ENCODE results near the gene RAB3IL1.

The RAB3IL1 gene

GRCh38 chr11:61918938-61919704 is 1.8 kb upstream of the RAB3IL1 start:
- DNase-seq (ENCODE audit: low read depth): no peak

DNA sequence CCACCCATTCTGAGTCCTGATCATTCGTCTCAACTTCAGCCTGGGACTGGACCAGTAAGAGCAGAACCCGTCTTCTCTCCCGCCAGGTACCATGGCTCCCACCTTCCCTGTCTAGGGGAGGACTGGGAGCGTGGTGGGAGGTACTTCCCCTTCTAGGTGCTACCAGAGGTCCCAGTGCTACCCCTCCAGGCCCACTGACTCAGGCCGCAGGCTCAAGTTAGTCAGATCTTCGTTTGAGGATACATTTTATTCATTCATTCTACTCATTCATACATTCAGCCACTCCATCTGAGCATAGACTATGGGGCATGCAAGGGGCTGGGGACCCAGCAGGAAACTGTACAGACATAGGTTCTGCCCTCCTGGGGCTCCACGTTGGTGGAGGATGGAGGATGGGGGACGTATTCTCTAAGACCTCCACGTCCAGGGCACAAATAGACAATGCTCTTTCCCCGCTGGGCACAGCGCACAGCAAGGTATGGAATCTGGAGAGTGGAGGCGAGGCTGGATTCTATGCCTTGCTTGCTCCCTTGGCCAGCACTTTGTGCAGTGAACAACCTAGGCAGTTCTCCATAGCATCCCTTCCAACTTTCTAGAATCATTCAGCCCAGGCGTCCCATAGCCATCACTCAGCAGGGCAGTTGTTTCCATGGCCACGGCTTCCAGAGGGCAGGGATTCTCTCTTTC is 1.0 kb upstream of the RAB3IL1 start:
- no peak for DNase-seq (ENCODE audit: low read depth)

GRCh38 chr11:61916737-61917333 is 531 bp downstream of the RAB3IL1 start:
- no peak for DNase-seq (ENCODE audit: low read depth)

GRCh38 chr11:61914471-61915171 is 2.7 kb downstream of the RAB3IL1 start:
- no peak for DNase-seq (ENCODE audit: low read depth)

DNA sequence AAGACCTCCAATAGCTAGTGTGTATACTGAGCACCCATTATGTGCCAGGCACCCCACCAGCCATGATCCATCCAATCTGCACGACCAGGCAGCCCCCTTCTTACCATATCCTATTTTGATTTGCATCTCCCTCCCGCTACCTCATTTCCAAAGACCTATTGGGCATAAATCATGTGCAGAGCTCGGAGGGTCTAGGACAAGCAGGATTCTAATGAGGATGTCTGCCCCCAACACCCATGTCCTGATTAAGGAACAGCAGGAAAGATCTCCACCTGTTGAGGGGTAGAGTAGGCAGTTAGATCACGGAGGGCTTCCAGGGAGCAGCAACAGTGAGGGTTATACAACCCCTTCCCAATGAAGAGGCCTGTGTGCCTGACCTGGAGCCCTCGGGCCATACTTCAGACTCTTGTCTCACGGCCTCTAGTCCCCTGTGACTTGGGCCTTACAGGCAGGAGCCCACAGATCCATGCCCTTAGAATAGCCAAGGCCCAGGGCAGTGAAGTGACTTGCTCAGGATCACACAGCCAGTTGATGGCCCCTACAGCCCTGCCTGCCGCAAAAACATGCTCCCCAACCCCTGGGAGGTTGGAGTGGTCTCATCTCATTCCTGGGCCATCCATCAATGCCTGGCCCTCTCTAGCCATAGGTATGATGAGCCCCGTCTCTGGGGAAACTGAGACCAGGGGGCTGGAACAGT is 3.5 kb downstream of the RAB3IL1 start:
- DNase-seq (ENCODE audit: low read depth): no peak

- DNase-seq (ENCODE audit: low read depth): no peak
Measured at GRCh38 chr11:61912991-61913698, 4.2 kb downstream of the RAB3IL1 start.

DNA sequence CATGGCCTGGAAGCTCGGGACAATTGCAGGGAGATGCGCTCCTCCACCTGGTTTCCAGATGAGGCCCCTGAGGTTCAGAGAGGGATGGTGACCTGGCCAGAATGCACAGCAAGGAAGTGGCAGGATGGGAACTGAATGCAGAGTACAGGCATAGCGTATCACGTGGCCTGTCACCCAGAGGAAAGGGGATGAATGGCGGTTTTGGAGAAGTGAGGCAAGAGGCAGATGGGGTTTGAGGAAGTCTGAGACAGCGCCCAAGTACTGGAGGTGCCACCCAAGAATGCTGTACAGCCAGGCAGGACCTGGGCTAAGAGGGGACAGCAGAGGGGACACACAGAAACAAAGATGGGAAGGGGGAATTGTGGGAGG is 4.9 kb downstream of the RAB3IL1 start:
- DNase-seq (ENCODE audit: low read depth): no peak

GRCh38 chr11:61911701-61912529 is 5.5 kb downstream of the RAB3IL1 start:
- DNase-seq (ENCODE audit: low read depth): no peak

GRCh38 chr11:61911128-61911700 is 6.2 kb downstream of the RAB3IL1 start:
- DNase-seq (ENCODE audit: low read depth): no peak

- no peak for DNase-seq (ENCODE audit: low read depth)
Measured at GRCh38 chr11:61910187-61911127, 6.9 kb downstream of the RAB3IL1 start.

GRCh38 chr11:61908730-61909316 is 8.5 kb downstream of the RAB3IL1 start:
- DNase-seq (ENCODE audit: low read depth): no peak

GRCh38 chr11:61907871-61908729 is 9.3 kb downstream of the RAB3IL1 start:
- no peak for DNase-seq (ENCODE audit: low read depth)

DNA sequence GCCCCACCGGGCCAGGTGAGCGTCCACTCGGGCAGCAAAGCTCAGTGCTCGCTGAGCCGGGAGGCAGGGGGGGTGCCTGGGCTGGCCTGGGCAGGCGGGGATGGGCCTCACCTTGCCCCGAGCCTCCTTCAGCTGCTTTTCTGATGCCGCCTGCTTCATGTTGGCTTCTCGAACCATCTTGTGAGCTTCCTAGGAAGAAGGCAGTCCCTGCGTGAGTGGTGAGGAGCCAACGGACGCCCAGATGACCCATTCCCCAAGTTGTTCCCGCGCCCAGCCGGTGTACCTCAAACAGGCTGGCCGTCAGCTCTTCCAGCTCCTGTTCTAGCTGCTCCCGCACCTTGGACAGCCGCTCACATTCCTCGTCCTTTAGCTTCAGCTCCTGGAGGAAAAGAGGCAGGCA is 10.1 kb downstream of the RAB3IL1 start:
- DNase-seq (ENCODE audit: low read depth): no peak

GRCh38 chr11:61906522-61906909 is 10.8 kb downstream of the RAB3IL1 start:
- no peak for DNase-seq (ENCODE audit: low read depth)

DNA sequence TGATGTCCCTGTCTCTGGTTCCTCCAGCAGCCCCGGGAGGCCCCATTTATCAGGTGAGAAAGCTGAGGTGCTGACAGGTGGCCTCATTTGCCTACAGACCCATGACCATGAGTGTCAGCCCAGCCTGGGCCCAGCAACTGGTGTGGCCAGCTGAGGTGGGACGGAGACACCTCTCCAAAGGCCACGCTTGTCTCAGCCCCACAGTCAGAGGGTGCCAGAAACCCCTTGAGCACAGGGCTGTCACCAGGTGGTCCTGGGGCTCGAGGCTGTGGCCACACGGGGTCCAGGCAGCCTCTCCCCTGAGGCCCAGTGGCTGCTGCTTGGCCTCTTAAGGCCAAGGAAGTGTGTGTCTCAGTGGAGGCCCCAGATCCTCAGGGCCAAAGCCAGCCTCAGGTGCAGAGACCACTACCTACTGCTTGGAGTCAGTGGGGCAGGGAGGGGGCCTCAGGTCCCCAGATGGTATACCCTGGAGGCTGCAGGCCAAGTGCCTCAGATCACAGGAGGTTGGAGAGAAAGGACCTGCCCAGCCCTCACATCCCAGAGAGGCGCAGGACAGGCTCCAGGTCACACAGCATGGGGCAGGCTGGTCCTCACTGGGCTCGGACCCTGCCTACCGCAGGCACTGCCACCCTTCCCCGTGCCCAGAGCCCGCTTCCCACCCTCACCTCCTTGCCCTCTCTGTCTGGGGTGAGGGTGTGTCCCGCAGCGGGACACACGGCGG is 11.4 kb downstream of the RAB3IL1 start:
- DNase-seq (ENCODE audit: low read depth): no peak

GRCh38 chr11:61905067-61905696 is 12.2 kb downstream of the RAB3IL1 start:
- no peak for DNase-seq (ENCODE audit: low read depth)
